Transverse colon (tissue), 4 donors: Measurements from ENCODE around the gene EML5. TPM values are rescaled to one million over a fixed set of nuclear protein-coding genes. Genes with fewer than 3 reads are reported as not detected.

Experiments
- DNase-seq: peaks from one replicate; pipeline ENCODE4 v3.0.0-alpha.2; 2019
- H3K27ac ChIP-seq, 4 donors: fragments of 200-600 bp; sonication (generic); 2 replicates each; pipeline ENCODE4 v1.5.1; 2016 to 2018; ENCODE audit warnings: inconsistent platforms in 4 of 4
- H3K27me3 ChIP-seq: fragments of 200-600 bp; sonication (generic); 2 replicates; pipeline ENCODE4 v1.5.1; 2017; ENCODE audit warnings: inconsistent platforms
- H3K36me3 ChIP-seq, 4 donors: fragments of 200-600 bp; sonication (generic); 2 replicates each; pipeline ENCODE4 v1.5.1; 2017 to 2019; ENCODE audit warnings: inconsistent platforms in 4 of 4
- H3K4me1 ChIP-seq, 4 donors: fragments of 200-600 bp; sonication (generic); 2 replicates each; pipeline ENCODE4 v1.5.1; 2017 to 2020; ENCODE audit warnings: inconsistent platforms in 4 of 4
- H3K4me3 ChIP-seq, 4 donors: fragments of 200-600 bp; sonication (generic); 1 replicate in 1 of 4; 2 replicates in 3 of 4; pipeline versions ENCODE4 v1.5.1 to v1.6.1; 2017 to 2019; ENCODE audit warnings: inconsistent platforms in 4 of 4
- H3K9me3 ChIP-seq, 2 donors: fragments of 200-600 bp; sonication (generic); 2 replicates each; pipeline ENCODE4 v1.5.1; 2017 to 2019; ENCODE audit warnings: inconsistent platforms in 2 of 2
- EP300 ChIP-seq: sonication (generic); formaldehyde crosslinking; IDR thresholded peaks from one replicate; pipeline ENCODE4 v1.6.1; 2017; ENCODE audit warnings: antibody characterized with exemption, low read depth
- POLR2A ChIP-seq: fragments of 450-650 bp; IDR thresholded peaks from one replicate; pipeline ENCODE4 v1.6.1; 2016; ENCODE audit warnings: antibody characterized with exemption, mild to moderate bottlenecking, moderate library complexity
- POLR2AphosphoS5 ChIP-seq, 3 donors: sonication (generic); formaldehyde crosslinking; IDR thresholded peaks; one replicate each; pipeline ENCODE4 v1.6.1; 2016; ENCODE audit warnings: antibody characterized with exemption in 3 of 3
- WGBS, 2 donors: methylation state at CpG; one replicate each; pipeline ENCODE4 v1.1.5; 2018; ENCODE audit warnings: low coverage in 1 of 2; 5-methylcytosine and 5-hydroxymethylcytosine counted together
- in situ Hi-C, 4 donors: fragments of 200-750 bp; cut with MboI; loops; one replicate each; pipeline versions ENCODE4 v1.15.0 to v1.15.1; 2017; ENCODE audit warnings: low sequenced_read_pairs in 3 of 4, low pct_ligation_motif_present in 1 of 4, low pct_unique_long_range_greater_than_20kb in 1 of 4
- intact Hi-C: fragments of 100-400 bp; cut with DNase I; formaldehyde crosslinking; loops from one replicate; pipeline ENCODE4 v1.15.1; 2023; ENCODE audit warnings: low total_unique reads
- total RNA-seq, 4 donors: library from RNA; depleted of rRNA; stranded (reverse); fragments of >200 nt; gene quantifications; one replicate each; pipeline ENCODE4 v1.1.0, GENCODE V29; 2016
- TF ChIP-seq, protein P1 (sequence below), 5 experiments: fragments of 200-600 bp in 3 of 5; fragments of 450-650 bp in 2 of 5; sonication (generic) in 3 of 5; IDR thresholded peaks; 1 replicate in 2 of 5; 2 replicates in 3 of 5; pipeline ENCODE4 v1.5.1; 2016 to 2017; ENCODE audit warnings: antibody characterized with exemption in 5 of 5, inconsistent platforms in 3 of 5, mild to moderate bottlenecking in 2 of 5, moderate library complexity in 1 of 5

Gene EML5
- total RNA-seq, 4 donors from 2014 or later: 0.20 to 4.9 (median 1.7) TPM

DNA sequence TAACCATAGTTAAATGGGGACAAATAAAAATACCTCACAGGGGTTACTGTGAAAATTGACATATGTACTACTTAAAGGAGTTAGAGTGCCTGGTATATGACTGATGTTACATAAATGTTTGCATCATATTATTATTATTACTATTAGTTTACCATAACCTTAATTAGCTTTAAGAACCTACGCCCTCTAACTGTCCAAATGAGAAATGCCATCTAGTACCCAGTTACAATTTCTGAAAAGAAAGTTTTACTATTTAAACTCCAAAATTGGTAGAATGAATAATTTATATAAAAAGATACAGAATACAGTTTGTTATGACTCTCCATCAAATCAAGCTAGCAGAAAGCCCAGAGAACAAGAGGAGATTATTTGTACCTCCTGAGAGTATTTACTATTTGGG is 42.3 kb downstream of the EML5 start:
- intact Hi-C loops: no loop called here
- Histone ChIP-seq H3K36me3 (no peaks in the 10 kb centered on the region), H3K27me3 (no peaks in the 10 kb centered on the region), H3K4me3 (no peak overlapping the region), H3K9me3 (no peaks in the 10 kb centered on the region), H3K4me1 (peaks cover 0 to 6% (median 2%) of the 10 kb centered on the region in 4 donors), H3K27ac (no peak overlapping the region)
- 85 to 95% methylated on average over 1 of the region's 1 CpG for WGBS, 2 donors
- TF ChIP-seq, protein P1, sequence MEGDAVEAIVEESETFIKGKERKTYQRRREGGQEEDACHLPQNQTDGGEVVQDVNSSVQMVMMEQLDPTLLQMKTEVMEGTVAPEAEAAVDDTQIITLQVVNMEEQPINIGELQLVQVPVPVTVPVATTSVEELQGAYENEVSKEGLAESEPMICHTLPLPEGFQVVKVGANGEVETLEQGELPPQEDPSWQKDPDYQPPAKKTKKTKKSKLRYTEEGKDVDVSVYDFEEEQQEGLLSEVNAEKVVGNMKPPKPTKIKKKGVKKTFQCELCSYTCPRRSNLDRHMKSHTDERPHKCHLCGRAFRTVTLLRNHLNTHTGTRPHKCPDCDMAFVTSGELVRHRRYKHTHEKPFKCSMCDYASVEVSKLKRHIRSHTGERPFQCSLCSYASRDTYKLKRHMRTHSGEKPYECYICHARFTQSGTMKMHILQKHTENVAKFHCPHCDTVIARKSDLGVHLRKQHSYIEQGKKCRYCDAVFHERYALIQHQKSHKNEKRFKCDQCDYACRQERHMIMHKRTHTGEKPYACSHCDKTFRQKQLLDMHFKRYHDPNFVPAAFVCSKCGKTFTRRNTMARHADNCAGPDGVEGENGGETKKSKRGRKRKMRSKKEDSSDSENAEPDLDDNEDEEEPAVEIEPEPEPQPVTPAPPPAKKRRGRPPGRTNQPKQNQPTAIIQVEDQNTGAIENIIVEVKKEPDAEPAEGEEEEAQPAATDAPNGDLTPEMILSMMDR (IDR thresholded peaks at IDR 0.05): no peak
- no peak for TF ChIP-seq POLR2AphosphoS5 (IDR thresholded peaks at IDR 0.05)
- DNase-seq: no peak
- in situ Hi-C loops: no loop called here

DNA sequence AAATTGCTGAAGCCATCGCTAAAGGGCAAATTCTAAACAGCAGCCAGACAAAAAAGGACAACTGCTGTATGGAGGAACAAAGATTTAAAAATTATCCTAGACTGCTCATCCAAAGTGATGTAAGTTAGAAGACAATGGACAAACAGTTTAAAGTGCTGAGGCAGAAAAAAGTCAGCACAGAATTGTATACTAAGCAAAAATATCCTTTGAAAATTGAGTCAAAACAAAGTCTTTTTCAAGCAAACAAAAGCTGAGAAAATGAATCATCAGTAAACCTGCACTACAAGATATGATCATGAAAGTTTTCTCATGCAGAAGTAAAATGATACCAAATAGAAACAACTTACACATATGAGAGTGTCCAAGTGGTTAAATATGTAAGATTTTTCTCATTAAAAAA is 43.6 kb downstream of the EML5 start:
- 75 to 100% methylated on average over 1 of the region's 1 CpG for WGBS, 2 donors
- Histone ChIP-seq H3K4me1 (peaks cover 0 to 6% (median 2%) of the 10 kb centered on the region in 4 donors), H3K4me3 (no peak overlapping the region), H3K27ac (no peak overlapping the region), H3K27me3 (no peaks in the 10 kb centered on the region), H3K9me3 (no peaks in the 10 kb centered on the region), H3K36me3 (no peaks in the 10 kb centered on the region)
- no peak for TF ChIP-seq POLR2AphosphoS5 (IDR thresholded peaks at IDR 0.05)
- no peak for TF ChIP-seq EP300
- TF ChIP-seq, protein P1 (IDR thresholded peaks at IDR 0.05): no peak
- no peak for TF ChIP-seq POLR2A
- DNase-seq: no peak
- intact Hi-C loops (no loop called here), in situ Hi-C loops (no loop called here)

DNA sequence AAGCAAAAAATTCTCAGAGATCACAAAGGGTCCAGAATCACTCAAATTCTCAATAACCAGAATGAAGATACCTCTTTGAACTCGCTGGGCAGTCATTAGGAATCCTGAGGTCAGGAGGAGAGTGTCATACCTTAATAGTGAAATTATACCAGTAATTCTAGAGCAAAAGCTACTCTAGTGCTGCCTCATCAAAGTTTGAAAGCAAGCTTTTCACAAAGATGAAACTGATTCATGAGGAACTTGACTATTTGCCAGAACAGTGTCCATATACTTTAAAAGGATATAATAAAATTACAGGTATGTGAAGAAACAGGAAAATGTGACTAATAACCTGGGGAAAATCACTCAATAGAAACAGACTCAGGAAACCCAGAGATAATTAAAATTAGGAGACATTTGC is 44.5 kb downstream of the EML5 start:
- 89 to 95% methylated on average over 1 of the region's 1 CpG for WGBS, 2 donors
- TF ChIP-seq, protein P1 (IDR thresholded peaks at IDR 0.05): no peak
- TF ChIP-seq POLR2AphosphoS5 (IDR thresholded peaks at IDR 0.05) (no peak), POLR2A (no peak), EP300 (no peak)
- Histone ChIP-seq H3K4me3 (no peak overlapping the region), H3K36me3 (no peaks in the 10 kb centered on the region), H3K27me3 (no peaks in the 10 kb centered on the region), H3K4me1 (peaks cover 0 to 6% (median 2%) of the 10 kb centered on the region in 4 donors), H3K27ac (no peak overlapping the region), H3K9me3 (no peaks in the 10 kb centered on the region)
- no peak for DNase-seq
- in situ Hi-C loops: no loop called here
- intact Hi-C loops: no loop called here

DNA sequence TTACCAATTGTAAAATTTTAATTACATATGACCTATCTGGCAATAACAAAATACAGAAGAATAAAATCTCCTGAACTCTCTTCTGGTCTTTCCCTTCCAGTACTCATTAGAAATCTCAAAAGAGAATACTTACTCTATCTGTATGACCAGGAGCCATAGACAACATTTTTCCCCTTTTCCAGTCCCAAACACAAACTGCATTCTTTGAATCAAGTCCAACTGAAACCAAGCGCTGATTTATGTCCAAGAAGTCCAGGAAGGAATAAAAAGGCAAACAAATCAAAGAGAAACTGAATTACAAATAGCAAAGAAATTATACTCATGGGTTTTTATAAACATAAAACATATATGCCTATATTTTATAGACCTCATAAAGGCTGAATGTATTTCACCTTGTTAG is 46.7 kb downstream of the EML5 start:
- H3K9me3 ChIP-seq: no peaks in the 10 kb centered on the region
- H3K36me3 ChIP-seq: no peaks in the 10 kb centered on the region
- DNase-seq: no peak
- no peak overlapping the region for H3K4me3 ChIP-seq
- 31 to 51% methylated on average over 1 of the region's 1 CpG for WGBS, 2 donors
- H3K27me3 ChIP-seq: no peaks in the 10 kb centered on the region
- intact Hi-C loops: no loop called here
- in situ Hi-C loops: no loop called here
- TF ChIP-seq, protein P1 (IDR thresholded peaks at IDR 0.05): no peak
- TF ChIP-seq POLR2A (no peak), POLR2AphosphoS5 (IDR thresholded peaks at IDR 0.05) (no peak), EP300 (no peak)
- peaks cover 0 to 6% (median 2%) of the 10 kb centered on the region in 4 donors for H3K4me1 ChIP-seq
- H3K27ac ChIP-seq: no peak overlapping the region
